GM12873 (cell line): ENCODE measurements around the gene CPA4.

ENCODE experiments used
- TF ChIP-seq, protein P1 (sequence below): IDR thresholded peaks from 2 replicates; pipeline ENCODE4 v1.5.1; 2012; ENCODE audit warnings: low read depth, mild to moderate bottlenecking, moderate library complexity, low read length, control low read depth; ENCODE audit not compliant: insufficient read depth; ENCODE audit errors: missing control alignments

Gene CPA4

DNA sequence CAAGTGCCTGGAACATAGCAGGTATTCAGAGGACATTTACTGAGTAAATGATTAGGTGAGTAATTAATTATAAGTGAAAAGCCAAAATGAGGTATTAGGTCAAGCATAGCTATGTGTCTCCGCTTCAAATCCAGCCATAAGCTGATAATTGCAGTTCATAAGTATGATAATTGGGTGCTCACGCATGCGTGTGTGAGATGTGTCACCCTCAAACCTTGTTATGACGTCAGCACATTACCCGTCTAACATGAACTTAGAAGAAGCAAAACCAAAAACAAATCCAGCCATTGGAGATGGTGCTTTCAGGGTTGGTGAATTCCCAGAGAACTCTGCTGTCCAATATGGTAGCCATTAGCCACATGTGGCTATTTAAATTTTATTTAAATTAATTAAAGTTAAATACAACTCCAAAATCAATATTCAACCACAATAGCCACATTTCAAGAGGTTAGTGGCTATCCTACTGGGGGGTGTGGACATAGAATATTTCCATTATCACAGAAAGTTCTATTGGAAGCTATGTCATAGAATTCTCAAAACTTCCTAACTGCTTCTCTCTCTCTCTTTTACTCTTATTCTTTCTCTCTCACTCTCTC lies 51.4 kb downstream of the CPA4 start, which contains the start of gene CPA5:
CPA5 (plus strand) TSS at position 546 of the 596 bp plus-strand sequence. CDS start 1,670 bp downstream, outside the sequence.
- TF ChIP-seq, protein P1, sequence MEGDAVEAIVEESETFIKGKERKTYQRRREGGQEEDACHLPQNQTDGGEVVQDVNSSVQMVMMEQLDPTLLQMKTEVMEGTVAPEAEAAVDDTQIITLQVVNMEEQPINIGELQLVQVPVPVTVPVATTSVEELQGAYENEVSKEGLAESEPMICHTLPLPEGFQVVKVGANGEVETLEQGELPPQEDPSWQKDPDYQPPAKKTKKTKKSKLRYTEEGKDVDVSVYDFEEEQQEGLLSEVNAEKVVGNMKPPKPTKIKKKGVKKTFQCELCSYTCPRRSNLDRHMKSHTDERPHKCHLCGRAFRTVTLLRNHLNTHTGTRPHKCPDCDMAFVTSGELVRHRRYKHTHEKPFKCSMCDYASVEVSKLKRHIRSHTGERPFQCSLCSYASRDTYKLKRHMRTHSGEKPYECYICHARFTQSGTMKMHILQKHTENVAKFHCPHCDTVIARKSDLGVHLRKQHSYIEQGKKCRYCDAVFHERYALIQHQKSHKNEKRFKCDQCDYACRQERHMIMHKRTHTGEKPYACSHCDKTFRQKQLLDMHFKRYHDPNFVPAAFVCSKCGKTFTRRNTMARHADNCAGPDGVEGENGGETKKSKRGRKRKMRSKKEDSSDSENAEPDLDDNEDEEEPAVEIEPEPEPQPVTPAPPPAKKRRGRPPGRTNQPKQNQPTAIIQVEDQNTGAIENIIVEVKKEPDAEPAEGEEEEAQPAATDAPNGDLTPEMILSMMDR: no peak

DNA sequence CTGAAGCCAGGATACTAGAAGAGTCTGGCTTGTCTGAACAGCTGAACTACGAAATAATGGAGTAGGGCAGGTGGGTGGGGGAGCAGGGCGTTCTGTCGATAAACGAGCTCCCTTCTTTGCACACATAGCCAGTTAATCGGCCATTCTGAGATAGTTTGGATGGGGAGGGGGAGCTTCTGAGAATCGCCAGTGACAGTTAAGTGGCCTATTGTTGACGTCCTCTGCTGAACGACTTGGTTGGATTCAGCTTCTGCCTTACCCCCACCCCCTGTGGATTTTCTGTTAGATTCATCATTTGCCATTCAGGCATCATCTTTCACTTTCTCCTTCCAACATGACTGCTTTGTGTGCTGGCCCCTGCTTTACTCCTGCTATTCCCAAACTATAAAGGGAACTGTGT lies 52.2 kb downstream of the CPA4 start:
- TF ChIP-seq, protein P1: no peak

DNA sequence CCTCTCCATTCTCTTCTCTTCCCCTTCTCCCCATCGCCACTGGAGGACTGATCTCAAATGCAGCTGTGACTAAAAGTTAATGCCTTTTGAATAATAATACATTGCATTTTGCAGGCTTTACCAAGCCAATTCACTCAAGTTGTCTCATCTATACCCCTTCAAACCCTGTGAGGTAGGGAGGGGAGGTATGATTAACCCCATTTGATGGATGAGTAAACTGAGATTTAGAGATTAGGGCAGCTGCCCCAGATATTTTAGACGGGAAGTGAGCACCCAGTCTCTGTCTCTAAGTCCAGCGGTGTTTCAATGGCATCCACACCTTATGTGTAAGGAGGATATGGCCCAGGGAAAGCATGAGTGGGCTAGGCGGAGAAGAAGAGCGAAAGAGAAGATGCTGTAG lies 52.8 kb downstream of the CPA4 start:
- TF ChIP-seq, protein P1: no peak

DNA sequence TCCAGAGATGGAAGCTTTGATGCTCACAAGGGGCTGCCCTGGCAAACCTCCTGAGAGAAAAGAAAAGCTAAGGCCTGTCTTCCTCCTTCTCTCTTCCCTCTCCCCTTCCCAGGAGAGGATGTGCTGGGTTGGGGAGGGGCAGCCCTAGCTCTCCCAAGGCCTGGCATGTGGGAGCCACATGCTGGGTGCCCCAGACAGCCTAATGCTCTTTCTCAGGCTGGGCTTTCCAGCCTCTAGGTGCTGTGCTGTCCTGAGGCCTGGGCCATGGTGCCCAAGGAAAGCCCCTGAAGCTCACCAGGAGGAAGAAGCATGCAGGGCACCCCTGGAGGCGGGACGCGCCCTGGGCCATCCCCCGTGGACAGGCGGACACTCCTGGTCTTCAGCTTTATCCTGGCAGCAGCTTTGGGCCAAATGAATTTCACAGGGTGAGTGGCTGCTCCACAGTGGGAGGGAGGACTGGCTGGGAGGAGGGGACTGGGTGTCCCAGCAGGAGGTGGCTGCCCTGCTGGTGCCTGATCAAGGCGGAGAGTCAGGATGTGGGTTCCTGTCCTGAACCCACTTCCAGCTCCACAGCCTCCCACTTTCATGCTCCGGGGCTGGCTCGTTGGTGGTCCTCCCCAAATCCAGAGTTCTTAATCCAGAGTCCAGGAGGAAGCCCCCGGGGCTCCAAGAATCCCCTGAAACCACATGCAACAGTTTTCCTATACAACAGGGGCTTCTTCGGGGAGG lies 53.4 kb downstream of the CPA4 start:
- TF ChIP-seq, protein P1: no peak

DNA sequence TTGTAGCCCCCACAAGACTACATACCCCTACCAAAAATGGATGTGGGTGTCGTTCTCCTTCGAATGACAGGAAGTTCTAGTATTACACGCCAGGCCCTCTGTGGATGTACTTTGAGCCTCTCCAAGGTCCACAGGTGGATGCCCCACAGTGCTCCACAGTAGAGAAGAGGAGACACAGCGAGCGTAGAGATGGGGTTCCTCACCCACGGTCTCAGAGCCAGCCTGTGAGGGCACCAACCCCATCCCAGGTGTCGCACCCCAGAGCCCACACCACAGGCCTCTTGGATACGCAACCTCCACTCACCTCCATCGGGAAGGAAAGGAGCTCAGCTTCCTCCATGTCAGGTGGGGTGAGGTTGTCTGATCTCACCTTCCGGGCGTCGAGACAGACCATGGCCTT lies 54.0 kb downstream of the CPA4 start:
- TF ChIP-seq, protein P1: no peak

DNA sequence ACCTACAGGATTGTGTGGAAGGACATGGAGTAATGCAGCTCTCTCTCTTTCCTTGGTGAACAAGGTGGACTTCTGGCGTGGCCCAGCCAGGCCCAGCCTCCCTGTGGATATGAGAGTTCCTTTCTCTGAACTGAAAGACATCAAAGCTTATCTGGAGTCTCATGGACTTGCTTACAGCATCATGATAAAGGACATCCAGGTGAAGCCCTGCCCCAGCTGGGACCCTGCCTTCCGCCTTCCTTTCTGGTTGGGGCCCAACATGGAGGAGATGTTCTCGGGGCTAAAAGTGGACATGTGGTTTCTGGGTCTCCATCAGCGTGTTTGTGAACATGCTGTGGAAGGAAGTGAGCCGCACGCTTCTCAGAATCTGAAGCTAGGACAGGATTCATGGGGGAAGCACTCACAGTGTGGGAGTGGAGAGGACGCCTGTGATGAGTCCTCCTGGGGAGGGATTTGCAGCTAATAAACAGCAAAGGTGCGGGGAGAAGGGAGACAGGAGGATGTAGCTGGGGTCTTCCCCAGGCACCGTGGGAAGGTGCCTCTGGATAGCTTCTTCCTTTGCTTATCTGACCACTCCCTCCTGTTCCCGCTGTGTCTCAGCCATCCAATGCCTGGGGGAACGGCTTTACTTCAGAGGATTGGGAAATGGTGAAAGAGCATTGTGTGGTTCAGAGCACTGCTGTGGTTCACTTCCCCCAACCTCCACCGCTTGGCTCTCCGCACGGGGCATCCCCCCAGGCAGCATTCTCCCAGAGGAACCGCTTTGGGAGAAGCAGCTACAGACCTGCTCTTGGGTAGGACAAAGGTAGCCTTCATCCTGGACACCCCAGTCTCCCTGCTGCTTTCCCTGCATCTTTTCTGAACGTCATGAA lies 57.2 kb downstream of the CPA4 start:
- TF ChIP-seq, protein P1: no peak

DNA sequence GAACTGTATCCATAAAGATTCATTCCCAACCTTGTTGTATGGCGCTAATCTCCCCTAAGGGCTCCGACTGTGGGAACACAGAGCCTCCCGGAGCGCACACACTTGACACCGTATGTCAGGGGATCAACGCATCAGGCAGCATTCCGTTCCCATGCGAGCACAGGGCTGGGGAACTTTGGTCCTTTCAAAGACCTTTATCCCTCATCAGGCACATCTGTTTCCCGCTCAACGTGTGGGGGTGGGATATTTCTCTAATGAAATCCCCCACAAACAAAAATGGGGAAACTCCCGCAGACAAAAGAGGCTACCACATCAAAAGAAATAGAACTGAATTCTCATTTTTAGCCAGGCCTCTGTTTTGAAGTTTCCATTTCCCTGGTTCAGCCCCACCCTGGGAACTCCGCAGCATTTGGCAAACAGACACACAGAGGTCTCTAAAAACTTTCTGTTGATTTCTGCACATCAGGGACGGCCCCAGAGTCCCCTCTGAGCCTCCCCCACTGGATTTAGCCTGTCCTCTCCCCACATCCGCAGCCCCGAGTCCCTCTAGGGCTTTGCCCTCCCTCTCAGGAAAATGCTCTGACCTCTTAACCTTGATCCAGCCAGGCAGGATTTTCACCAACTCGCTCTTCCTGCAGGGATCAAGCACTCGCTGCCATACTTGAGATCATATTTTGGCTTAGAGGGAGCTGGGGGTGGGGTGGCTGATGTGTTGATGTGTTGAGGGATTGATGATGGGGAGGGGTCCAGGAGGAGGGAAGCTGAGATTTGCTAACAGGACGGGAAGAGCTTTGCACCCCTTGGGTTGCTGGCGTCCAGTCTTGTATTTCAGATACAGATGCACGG lies 58.2 kb downstream of the CPA4 start:
- TF ChIP-seq, protein P1: no peak
